Neural crest cell (in vitro differentiated cells): ENCODE measurements around the gene INTS7. TPM values are rescaled to one million over a fixed set of nuclear protein-coding genes. Genes with fewer than 3 reads are reported as not detected.

Experiments used
- DNase-seq: peaks from one replicate; pipeline ENCODE4 v3.0.0; 2021; ENCODE audit warnings: low read depth, mixed read lengths, low spot score
- H3K27ac Mint-ChIP-seq: one replicate; pipeline ENCODE4 v1.8.0; 2021; ENCODE audit warnings: mild to moderate bottlenecking, mixed read lengths; ENCODE audit not compliant: unreplicated experiment
- H3K27me3 Mint-ChIP-seq: 2 replicates; pipeline ENCODE4 v1.8.0; 2021; ENCODE audit warnings: low read depth, mild to moderate bottlenecking, mixed read lengths
- H3K36me3 Mint-ChIP-seq: 2 replicates; pipeline ENCODE4 v1.8.0; 2021; ENCODE audit warnings: low read depth, mild to moderate bottlenecking, mixed read lengths
- H3K4me1 Mint-ChIP-seq: 2 replicates; pipeline ENCODE4 v1.8.0; 2021; ENCODE audit warnings: mixed read lengths
- H3K4me3 Mint-ChIP-seq: one replicate; pipeline ENCODE4 v1.8.0; 2021; ENCODE audit warnings: mild to moderate bottlenecking, mixed read lengths
- H3K9me3 Mint-ChIP-seq: 2 replicates; pipeline ENCODE4 v1.8.0; 2021; ENCODE audit warnings: mixed read lengths
- CTCF ChIP-seq: fragments of 200-600 bp; sonication (generic); conservative IDR thresholded peaks from 2 replicates; pipeline ENCODE4 v1.5.0; 2021; ENCODE audit warnings: antibody characterized with exemption, mild to moderate bottlenecking
- total RNA-seq: library from RNA; stranded (reverse); gene quantifications from 2 replicates; pipeline ENCODE4 v1.2.1, GENCODE V29; 2021

The INTS7 gene
- total RNA-seq, 1 donor from 2014 or later, result 30.2 TPM

- H3K4me1 Mint-ChIP-seq, result no peaks in the 10 kb centered on the region
- no peak for TF ChIP-seq CTCF
- no peak overlapping the region for H3K27ac Mint-ChIP-seq
Measured at GRCh38 chr1:211908951-211909350, 126.4 kb downstream of the INTS7 start.

GRCh38 chr1:211908453-211908852, 126.9 kb downstream of the INTS7 start:
- peaks cover 15% of the 10 kb centered on the region for H3K27me3 Mint-ChIP-seq
- no peak overlapping the region for H3K4me3 Mint-ChIP-seq
- no peak overlapping the region for H3K27ac Mint-ChIP-seq
- H3K36me3 Mint-ChIP-seq, result no peaks in the 10 kb centered on the region
- no peaks in the 10 kb centered on the region for H3K4me1 Mint-ChIP-seq
- H3K9me3 Mint-ChIP-seq, result no peaks in the 10 kb centered on the region
- DNase-seq, result no peak
- TF ChIP-seq CTCF, result no peak

More at GRCh38 chr1:211908951-211909350, 126.4 kb downstream of the INTS7 start:
- H3K4me3 Mint-ChIP-seq, result no peak overlapping the region
- peaks cover 16% of the 10 kb centered on the region for H3K27me3 Mint-ChIP-seq
- no peaks in the 10 kb centered on the region for H3K9me3 Mint-ChIP-seq
- DNase-seq, result no peak
- H3K36me3 Mint-ChIP-seq, result no peaks in the 10 kb centered on the region

- Mint-ChIP-seq H3K4me3 (no peak overlapping the region), H3K9me3 (no peaks in the 10 kb centered on the region), H3K4me1 (no peaks in the 10 kb centered on the region), H3K27ac (no peak overlapping the region), H3K36me3 (peaks cover 3% of the 10 kb centered on the region), H3K27me3 (peaks cover 2% of the 10 kb centered on the region)
- DNase-seq, result no peak
- TF ChIP-seq CTCF, result no peak
Measured at GRCh38 chr1:211903490-211904245, 131.7 kb downstream of the INTS7 start.

GRCh38 chr1:211902624-211903291, 132.6 kb downstream of the INTS7 start:
- DNase-seq, result no peak
- Mint-ChIP-seq H3K27ac (no peak overlapping the region), H3K27me3 (no peaks in the 10 kb centered on the region), H3K4me3 (no peak overlapping the region), H3K36me3 (peaks cover 3% of the 10 kb centered on the region), H3K4me1 (no peaks in the 10 kb centered on the region), H3K9me3 (no peaks in the 10 kb centered on the region)
- TF ChIP-seq CTCF, result no peak

- Mint-ChIP-seq H3K9me3 (no peaks in the 10 kb centered on the region), H3K4me3 (no peak overlapping the region), H3K27me3 (no peaks in the 10 kb centered on the region), H3K36me3 (peaks cover 3% of the 10 kb centered on the region), H3K27ac (no peak overlapping the region), H3K4me1 (no peaks in the 10 kb centered on the region)
- DNase-seq, result no peak
- no peak for TF ChIP-seq CTCF
Measured at GRCh38 chr1:211901945-211902344, 133.4 kb downstream of the INTS7 start.
